ENCODE results near the gene HNRNPA1. TPM values are rescaled to one million over a fixed set of nuclear protein-coding genes. Genes with fewer than 3 reads are reported as not detected.
A peak's percentile ranks its signal among the peaks of the same experiment; 100 is the strongest.
"Not testable (repeated sequence)": the region's sequence is repeated elsewhere in the genome, so short reads cannot be mapped to it uniquely, and the experiment has no call there.

The HNRNPA1 gene
- total RNA-seq: 100 to 1,000 TPM; 129 to 565 (median 396) TPM
- polyA plus RNA-seq: 100 to 1,000 TPM; 315 to 735 TPM
- long read RNA-seq, donor 1, full-length matches to known transcripts: 522 of 548 reads
- long read RNA-seq, donor 1, partial matches to known transcripts: 9 of 548 reads
- long read RNA-seq, donor 1, other reads (novel, unspliced or antisense): 17 of 548 reads
- long read RNA-seq, donor 2, full-length matches to known transcripts: 2,958 of 3,152 reads
- long read RNA-seq, donor 2, partial matches to known transcripts: 84 of 3,152 reads
- long read RNA-seq, donor 2, other reads (novel, unspliced or antisense): 110 of 3,152 reads
- long read RNA-seq, donor 3, full-length matches to known transcripts: 350 of 372 reads
- long read RNA-seq, donor 3, partial matches to known transcripts: 9 of 372 reads
- long read RNA-seq, donor 3, other reads (novel, unspliced or antisense): 13 of 372 reads

DNA sequence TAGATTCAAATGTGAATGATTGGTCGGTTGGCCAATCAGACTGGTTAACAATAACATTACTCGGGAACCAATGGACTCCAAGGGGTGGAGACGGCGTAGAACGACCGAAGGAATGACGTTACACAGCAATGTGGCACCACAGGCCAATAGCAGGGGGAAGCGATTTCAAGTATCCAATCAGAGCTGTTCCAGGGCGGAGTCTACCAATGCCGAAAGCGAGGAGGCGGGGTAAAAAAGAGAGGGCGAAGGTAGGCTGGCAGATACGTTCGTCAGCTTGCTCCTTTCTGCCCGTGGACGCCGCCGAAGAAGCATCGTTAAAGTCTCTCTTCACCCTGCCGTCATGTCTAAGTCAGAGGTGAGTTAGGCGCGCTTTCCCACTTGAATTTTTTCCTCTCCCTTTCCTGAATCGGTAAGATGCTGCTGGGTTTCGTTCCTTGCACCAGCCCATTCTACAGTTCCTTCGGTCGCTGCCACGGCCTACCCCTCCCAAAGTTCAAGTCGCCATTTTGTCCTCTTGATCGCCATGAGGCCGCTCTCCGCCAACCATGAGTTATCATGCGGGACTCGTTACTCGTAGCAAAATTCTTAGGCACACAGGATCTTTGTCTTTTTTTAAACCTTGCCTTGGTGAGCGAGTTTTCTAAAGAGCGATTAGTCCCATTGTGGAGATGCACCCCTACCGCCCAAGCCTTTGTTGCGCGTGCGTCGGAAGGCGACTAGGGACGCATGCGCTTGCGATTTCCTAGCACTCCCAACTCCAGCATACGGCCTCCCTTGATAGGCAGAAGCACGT lies at the start of gene HNRNPA1:
TSS of gene HNRNPA1 (plus strand) at position 259 of the 793 bp plus-strand sequence. CDS start at position 341, 82 bp downstream.
- 0% methylated on average over 48 of the region's 48 CpGs for WGBS, 4 donors
- peak; percentile 92 to 99 for TF ChIP-seq POLR2A (IDR thresholded peaks at IDR 0.05)
- TF ChIP-seq CTCF (IDR thresholded peaks at IDR 0.05): no peak
- Histone ChIP-seq H3K4me1 (peaks cover 9 to 67% (median 57%) of the 10 kb centered on the region in 12 donors), H3K36me3 (peaks cover 0 to 46% (median 42%) of the 10 kb centered on the region in 9 donors), H3K27me3 (no peaks in the 10 kb centered on the region), H3K9me3 (no peaks in the 10 kb centered on the region), H3K27ac (peak within 1 kb of the TSS; percentile 82 to 99 (median 94)), H3K4me3 (peak within 1 kb of the TSS; percentile 61 to 93 (median 79))
- DNase-seq (peak; percentile 91 to 98 (median 98)), ATAC-seq (peak; percentile 89 to 95 (median 94))
- intact Hi-C loops (cut with DNase I): loop anchor here in 2 of 10 donors (1.0 to 10.0 kb wide), 4 partner anchors 44 to 77 kb away; partner anchors contain the start of gene COPZ1 (in 2 of the 2)

GRCh38 chr12:54231269-54231668 lies 49.3 kb upstream of the HNRNPA1 start:
- not testable (repeated sequence) for H3K27me3 ChIP-seq
- 83 to 91% (median 89%) methylated on average over 3 of the region's 3 CpGs for WGBS, 4 donors

DNA sequence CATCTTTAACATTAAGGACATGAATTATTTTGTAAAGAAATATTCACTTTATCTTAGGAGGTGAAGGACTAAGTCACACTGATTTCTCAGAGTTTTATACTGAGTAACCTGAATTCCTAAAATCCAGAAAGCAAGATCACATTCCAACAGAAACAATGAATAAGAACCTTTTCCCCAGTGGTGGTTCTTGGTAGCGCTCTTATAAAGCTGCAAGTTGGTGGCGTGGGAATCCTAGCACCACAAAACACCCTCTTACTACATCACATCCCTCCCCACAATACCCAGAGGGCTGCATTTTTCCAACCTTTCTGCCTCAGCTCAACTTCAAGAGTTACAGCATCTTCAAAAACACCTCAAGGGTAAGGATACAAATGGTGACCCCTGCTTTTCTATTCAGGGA lies 47.7 kb upstream of the HNRNPA1 start:
- Histone ChIP-seq H3K27me3 (no peaks in the 10 kb centered on the region), H3K4me1 (peaks cover 0 to 30% (median 10%) of the 10 kb centered on the region in 12 donors), H3K36me3 (peaks cover 0 to 24% (median 3%) of the 10 kb centered on the region in 9 donors), H3K4me3 (no peak overlapping the region), H3K27ac (no peak overlapping the region), H3K9me3 (no peaks in the 10 kb centered on the region)
- ATAC-seq (no peak), DNase-seq (no peak)
- intact Hi-C loops (cut with DNase I): no loop called here
- TF ChIP-seq POLR2A (IDR thresholded peaks at IDR 0.05) (no peak), CTCF (IDR thresholded peaks at IDR 0.05) (no peak)
- WGBS, 4 donors: 89 to 100% (median 95%) methylated on average over 2 of the region's 2 CpGs

More at GRCh38 chr12:54231269-54231668, 49.3 kb upstream of the HNRNPA1 start:
- Histone ChIP-seq H3K4me1 (peaks cover 0 to 36% (median 10%) of the 10 kb centered on the region in 12 donors), H3K27ac (peak overlapping the region in 1 of 12 donors; percentile 0)
- DNase-seq; H3K36me3 ChIP-seq; H3K4me3 ChIP-seq; H3K9me3 ChIP-seq; intact Hi-C loops (cut with DNase I): not testable (repeated sequence)
- peak in 1 of 4 donors; percentile 16 for ATAC-seq

GRCh38 chr12:54238531-54238930 lies 42.0 kb upstream of the HNRNPA1 start:
- Histone ChIP-seq H3K4me3 (no peak overlapping the region), H3K27me3 (no peaks in the 10 kb centered on the region), H3K36me3 (peaks cover 0 to 72% (median 43%) of the 10 kb centered on the region in 9 donors), H3K4me1 (peaks cover 0 to 10% (median 0%) of the 10 kb centered on the region in 12 donors), H3K27ac (no peak overlapping the region), H3K9me3 (no peaks in the 10 kb centered on the region)
- intact Hi-C loops (cut with DNase I): no loop called here
- no peak for ATAC-seq
- no peak for DNase-seq
- WGBS, 4 donors: 61 to 92% (median 85%) methylated on average over 1 of the region's 1 CpG
- TF ChIP-seq POLR2A (IDR thresholded peaks at IDR 0.05) (no peak), CTCF (IDR thresholded peaks at IDR 0.05) (no peak)
